Measurements from ENCODE around the gene NXPH4.

- no peak for TF ChIP-seq EZH2 (IDR thresholded peaks at IDR 0.05)
- TF ChIP-seq POLR2AphosphoS5 (IDR thresholded peaks at IDR 0.05; ENCODE audit: borderline replicate concordance, low read depth, low read length): no peak
Measured at GRCh38 chr12:57204454-57204853, 12.1 kb upstream of the NXPH4 start.

All from SK-N-MC (cell line).